AG04450 (cell line): ENCODE results near the gene ZNF92. TPM values are rescaled to one million over a fixed set of nuclear protein-coding genes. Genes with fewer than 3 reads are reported as not detected.

Source experiments
- CTCF ChIA-PET: fragments of 300-600, 350-600 bp; formaldehyde crosslinking; extraction: SDS; loops from one replicate; lab custom pipeline; 2022; ENCODE audit warnings: antibody characterized with exemption, inconsistent platforms; lab: Charles Lee
- POLR2A ChIA-PET: fragments of 350-600 bp; formaldehyde crosslinking; extraction: SDS; loops from one replicate; lab custom pipeline; 2021; ENCODE audit warnings: antibody characterized with exemption, inconsistent platforms; lab: Yijun Ruan, JAX
- DNase-seq: peaks from one replicate; pipeline ENCODE4 v3.0.0-alpha.2; 2011; ENCODE audit warnings: low read depth, low spot score
- H3K27ac ChIP-seq: one replicate; pipeline ENCODE4 v1.5.1; 2012; ENCODE audit warnings: low read depth, low read length, control low read depth
- H3K27me3 ChIP-seq: one replicate; pipeline ENCODE4 v1.6.0; 2012; ENCODE audit warnings: low read length; ENCODE audit not compliant: control insufficient read depth, insufficient read depth
- H3K4me3 ChIP-seq: 2 replicates; pipeline ENCODE4 v1.5.1; 2011; ENCODE audit warnings: mild to moderate bottlenecking, low read depth, low read length, control low read depth
- H3K9me3 ChIP-seq: 2 replicates; pipeline ENCODE4 v1.5.1; 2012; ENCODE audit warnings: low read length; ENCODE audit not compliant: control insufficient read depth, insufficient read depth
- polyA plus RNA-seq: library from polyadenylated mRNA; depleted of rRNA; stranded (reverse); fragments of >200 nt; gene quantifications from 2 replicates; pipeline ENCODE4 v1.2.3, GENCODE V29; 2011
- TF ChIP-seq, protein P1 (sequence below): IDR thresholded peaks from 2 replicates; pipeline ENCODE4 v1.5.1; 2011; ENCODE audit warnings: low read depth, low read length, control low read depth, inconsistent platforms

The ZNF92 gene
- polyA plus RNA-seq, 1 experiment: 4.8 TPM

DNA sequence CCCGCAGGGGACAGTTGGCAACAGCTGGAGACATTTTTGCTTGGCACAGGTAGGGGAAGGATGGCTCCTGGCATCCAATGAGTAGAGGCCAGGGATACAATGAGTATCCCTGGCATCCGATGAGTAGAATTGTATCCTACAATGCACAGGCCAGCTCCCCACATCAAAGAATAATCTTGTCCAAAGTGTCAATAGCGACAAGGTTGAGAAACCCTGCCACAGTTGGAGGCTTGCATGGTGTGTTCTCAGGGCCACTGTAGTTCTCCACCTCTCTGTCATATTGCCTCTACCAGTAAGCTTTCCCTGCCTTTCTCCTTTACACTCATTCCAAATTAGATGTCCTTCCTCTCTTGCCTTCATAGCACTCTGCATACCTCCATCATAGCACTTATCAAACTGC lies 60.7 kb downstream of the ZNF92 start:
- TF ChIP-seq, protein P1, sequence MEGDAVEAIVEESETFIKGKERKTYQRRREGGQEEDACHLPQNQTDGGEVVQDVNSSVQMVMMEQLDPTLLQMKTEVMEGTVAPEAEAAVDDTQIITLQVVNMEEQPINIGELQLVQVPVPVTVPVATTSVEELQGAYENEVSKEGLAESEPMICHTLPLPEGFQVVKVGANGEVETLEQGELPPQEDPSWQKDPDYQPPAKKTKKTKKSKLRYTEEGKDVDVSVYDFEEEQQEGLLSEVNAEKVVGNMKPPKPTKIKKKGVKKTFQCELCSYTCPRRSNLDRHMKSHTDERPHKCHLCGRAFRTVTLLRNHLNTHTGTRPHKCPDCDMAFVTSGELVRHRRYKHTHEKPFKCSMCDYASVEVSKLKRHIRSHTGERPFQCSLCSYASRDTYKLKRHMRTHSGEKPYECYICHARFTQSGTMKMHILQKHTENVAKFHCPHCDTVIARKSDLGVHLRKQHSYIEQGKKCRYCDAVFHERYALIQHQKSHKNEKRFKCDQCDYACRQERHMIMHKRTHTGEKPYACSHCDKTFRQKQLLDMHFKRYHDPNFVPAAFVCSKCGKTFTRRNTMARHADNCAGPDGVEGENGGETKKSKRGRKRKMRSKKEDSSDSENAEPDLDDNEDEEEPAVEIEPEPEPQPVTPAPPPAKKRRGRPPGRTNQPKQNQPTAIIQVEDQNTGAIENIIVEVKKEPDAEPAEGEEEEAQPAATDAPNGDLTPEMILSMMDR: no peak
- ChIA-PET CTCF (no interaction called here), POLR2A (no interaction called here)
- no peak for DNase-seq
- Histone ChIP-seq H3K4me3 (no peak overlapping the region), H3K27me3 (no peaks in the 10 kb centered on the region), H3K27ac (no peak overlapping the region), H3K9me3 (no peaks in the 10 kb centered on the region; the same call in 1 of the 2 replicates)

DNA sequence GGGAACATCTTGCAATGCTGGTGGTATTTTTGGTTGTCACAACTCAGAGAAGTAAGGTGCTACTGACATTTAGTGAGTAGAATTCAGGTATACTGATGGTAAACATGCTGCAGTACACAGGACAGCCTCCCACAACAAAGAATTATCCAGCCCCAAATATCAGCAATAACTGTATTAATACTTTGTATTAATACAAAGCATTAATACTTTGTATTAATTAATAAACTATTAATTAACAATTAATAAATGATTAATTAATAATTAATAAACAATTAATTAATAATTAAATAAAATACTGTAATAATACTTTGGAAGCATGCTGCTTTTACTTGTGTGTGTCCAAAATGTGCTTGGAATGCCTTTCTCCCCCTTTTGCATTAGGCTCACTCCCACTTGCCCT lies 62.5 kb downstream of the ZNF92 start:
- Histone ChIP-seq H3K27ac (no peak overlapping the region), H3K4me3 (no peak overlapping the region), H3K27me3 (no peaks in the 10 kb centered on the region), H3K9me3 (no peaks in the 10 kb centered on the region)
- CTCF ChIA-PET: no interaction called here
- TF ChIP-seq, protein P1: no peak
- POLR2A ChIA-PET: no interaction called here
- no peak for DNase-seq

DNA sequence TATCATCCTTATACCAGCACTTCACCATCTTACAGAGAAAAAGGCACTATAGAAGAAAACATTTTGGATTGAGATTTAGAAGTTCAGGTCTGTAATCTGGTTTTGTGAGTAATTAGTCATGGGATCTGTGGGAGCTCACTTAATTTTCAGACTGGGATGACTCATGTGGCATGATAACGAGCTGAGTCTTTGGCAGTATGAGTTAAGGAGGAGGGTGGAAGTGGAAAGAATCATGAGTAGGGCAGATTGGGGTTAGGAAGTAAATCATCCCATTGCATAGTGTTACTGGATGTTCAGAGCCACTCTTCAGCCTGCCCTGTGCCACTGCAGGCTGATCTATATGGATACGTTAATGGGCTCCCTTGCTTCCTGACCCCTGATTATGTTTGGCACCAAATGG lies 64.9 kb downstream of the ZNF92 start:
- TF ChIP-seq, protein P1: no peak
- Histone ChIP-seq H3K4me3 (no peak overlapping the region), H3K27me3 (no peaks in the 10 kb centered on the region), H3K9me3 (no peaks in the 10 kb centered on the region), H3K27ac (no peak overlapping the region)
- ChIA-PET POLR2A (no interaction called here), CTCF (no interaction called here)
- peak; percentile 51 for DNase-seq

DNA sequence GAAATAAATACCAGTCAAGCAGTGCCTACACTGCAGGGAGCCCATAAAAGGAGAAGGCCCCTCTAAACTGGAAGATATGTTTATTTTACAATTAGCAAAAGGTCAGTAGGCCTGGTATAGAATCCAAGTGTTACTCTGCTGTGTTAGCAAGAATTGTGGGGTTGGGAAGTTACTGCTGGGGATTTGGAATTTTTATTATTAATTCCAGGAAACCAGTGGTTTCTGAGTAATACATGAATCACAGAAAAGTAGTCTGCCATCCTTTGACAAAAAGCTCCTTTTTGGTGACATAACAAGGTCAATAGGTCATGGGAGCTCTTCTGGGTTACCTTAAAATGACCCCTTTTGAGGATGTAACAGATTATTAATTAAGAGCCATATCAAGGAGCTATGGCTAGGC lies 67.4 kb downstream of the ZNF92 start:
- ChIA-PET POLR2A (interaction anchor here (0.6 kb wide), 1 partner anchor 924 kb away, joined by 7 read pairs; no protein-coding TSS in a partner anchor), CTCF (no interaction called here)
- TF ChIP-seq, protein P1: no peak
- H3K27ac ChIP-seq: no peak overlapping the region
- H3K9me3 ChIP-seq: no peaks in the 10 kb centered on the region
- no peak overlapping the region for H3K4me3 ChIP-seq
- H3K27me3 ChIP-seq: no peaks in the 10 kb centered on the region
- no peak for DNase-seq

DNA sequence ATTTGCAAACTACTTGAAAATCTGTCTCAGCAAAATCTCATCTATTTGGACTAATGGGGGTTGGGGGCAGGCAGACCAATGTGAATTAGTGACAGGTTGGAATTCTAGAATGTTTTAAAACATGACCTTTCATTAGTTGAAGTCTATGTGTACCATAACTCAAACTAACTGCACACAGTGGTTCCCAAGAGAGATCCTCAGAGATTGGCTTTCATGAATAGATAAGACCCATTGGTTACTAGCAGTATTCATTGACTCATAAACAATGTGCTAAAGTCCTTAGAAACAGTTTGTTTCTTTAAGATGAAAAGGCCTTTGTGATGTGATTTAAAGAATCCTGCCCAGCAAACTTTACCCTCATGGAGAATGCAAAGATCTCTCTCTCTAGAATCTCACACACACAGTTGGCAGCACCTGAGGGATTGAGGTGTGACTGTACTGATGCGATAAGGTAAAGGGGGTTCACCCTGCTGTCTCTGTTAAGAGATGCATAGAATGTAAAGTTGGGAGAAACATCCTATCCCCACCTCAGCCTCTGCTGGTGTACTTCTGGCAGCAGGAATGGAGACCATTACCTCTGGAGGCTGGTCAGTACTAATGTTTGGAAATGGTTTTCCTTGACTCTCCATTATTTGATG lies 70.7 kb downstream of the ZNF92 start:
- TF ChIP-seq, protein P1: no peak
- ChIA-PET POLR2A (no interaction called here), CTCF (no interaction called here)

More for the DNA sequence above, 70.7 kb downstream of the ZNF92 start:
- Histone ChIP-seq H3K27me3 (no peaks in the 10 kb centered on the region), H3K27ac (no peak overlapping the region), H3K4me3 (no peak overlapping the region), H3K9me3 (peaks cover 8% of the 10 kb centered on the region; the same call in 1 of the 2 replicates)
- DNase-seq: no peak
